ENCODE data around the gene RNF44.

RNF44 gene

DNA sequence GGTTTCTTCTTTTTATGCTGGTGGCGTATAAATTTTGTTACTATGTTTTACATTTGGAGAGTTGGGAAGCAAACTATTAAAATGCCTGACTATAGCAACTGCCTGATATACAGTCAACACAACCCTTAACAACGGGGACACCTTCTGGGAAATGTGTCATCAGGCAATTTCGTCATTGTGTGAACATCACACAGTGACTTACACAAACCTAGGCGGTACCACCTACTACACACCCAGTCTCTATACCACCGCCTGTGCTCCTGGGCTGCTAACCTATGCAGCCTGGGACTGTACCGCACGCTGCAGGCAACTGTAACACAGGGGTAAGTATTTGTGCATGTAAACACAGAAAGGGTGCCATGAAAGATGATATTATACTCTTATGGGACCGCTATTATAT lies 10.6 kb upstream of the RNF44 start:
- no peak overlapping the region for H3K27ac ChIP-seq (ENCODE audit: low read depth, low read length)

DNA sequence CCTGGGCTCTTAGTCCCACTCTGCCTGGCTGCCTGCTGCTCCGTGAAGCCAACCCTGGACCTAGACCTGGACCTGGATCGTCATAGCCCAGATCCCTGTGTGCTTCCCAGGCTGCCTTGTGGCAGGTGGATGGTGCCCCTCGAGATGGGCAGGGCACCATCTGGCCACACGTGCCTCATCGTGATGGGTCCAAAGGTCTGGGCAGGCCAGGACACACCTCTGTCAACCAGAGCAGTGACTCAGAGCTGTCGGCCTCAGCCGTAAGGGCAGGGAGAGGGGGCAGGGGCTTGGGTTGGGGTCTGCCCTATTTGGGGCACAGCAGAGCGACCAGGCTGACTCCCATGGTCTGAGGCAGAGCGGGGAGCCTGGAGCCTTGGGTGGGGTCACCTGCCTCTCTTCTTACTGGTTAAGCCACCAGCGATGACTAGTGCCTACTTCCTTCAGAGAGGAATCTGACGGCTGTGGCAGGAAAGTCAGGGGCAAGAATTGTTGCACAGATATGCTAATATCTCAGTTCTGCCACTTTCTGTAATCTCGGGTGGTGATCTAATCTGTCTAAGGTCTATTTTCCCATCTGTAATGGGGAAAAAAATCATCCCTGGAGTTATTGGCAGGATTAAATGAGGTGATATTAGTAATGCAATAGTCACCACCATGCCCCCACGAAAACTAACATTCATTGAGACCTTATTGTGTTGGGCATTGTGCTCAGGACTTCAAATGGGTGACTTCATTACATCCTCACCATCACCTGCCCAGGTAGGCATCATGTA lies 8.7 kb upstream of the RNF44 start:
- H3K4me3 ChIP-seq (ENCODE audit: insufficient read depth, low read length, poor library complexity, severe bottlenecking) = no peak overlapping the region

More for the DNA sequence above, 10.6 kb upstream of the RNF44 start:
- TF ChIP-seq, protein P1, sequence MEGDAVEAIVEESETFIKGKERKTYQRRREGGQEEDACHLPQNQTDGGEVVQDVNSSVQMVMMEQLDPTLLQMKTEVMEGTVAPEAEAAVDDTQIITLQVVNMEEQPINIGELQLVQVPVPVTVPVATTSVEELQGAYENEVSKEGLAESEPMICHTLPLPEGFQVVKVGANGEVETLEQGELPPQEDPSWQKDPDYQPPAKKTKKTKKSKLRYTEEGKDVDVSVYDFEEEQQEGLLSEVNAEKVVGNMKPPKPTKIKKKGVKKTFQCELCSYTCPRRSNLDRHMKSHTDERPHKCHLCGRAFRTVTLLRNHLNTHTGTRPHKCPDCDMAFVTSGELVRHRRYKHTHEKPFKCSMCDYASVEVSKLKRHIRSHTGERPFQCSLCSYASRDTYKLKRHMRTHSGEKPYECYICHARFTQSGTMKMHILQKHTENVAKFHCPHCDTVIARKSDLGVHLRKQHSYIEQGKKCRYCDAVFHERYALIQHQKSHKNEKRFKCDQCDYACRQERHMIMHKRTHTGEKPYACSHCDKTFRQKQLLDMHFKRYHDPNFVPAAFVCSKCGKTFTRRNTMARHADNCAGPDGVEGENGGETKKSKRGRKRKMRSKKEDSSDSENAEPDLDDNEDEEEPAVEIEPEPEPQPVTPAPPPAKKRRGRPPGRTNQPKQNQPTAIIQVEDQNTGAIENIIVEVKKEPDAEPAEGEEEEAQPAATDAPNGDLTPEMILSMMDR (IDR thresholded peaks at IDR 0.05; ENCODE audit: insufficient read depth, low read length, poor library complexity, severe bottlenecking) = no peak
- no peak for TF ChIP-seq EZH2phosphoT487 (conservative IDR thresholded peaks at IDR 0.05; ENCODE audit: low read length)
- Histone ChIP-seq H3K9me3 (ENCODE audit: insufficient read depth, low read length) (no peaks in the 10 kb centered on the region), H3K9ac (ENCODE audit: low read length) (no peak overlapping the region), H3K79me2 (ENCODE audit: insufficient read depth, low read length) (no peaks in the 10 kb centered on the region), H3K27me3 (ENCODE audit: low read length) (no peaks in the 10 kb centered on the region), H3K36me3 (ENCODE audit: low read length) (no peaks in the 10 kb centered on the region), H4K20me1 (ENCODE audit: low read depth, low read length) (no peaks in the 10 kb centered on the region), H3K4me2 (ENCODE audit: low read depth, low read length, poor library complexity, severe bottlenecking) (no peak overlapping the region), H2AFZ (ENCODE audit: low read depth, low read length, severe bottlenecking) (no peak overlapping the region), H3F3A (ENCODE audit: insufficient read depth) (peaks cover 5% of the 10 kb centered on the region), H3K4me3 (ENCODE audit: insufficient read depth, low read length, poor library complexity, severe bottlenecking) (no peak overlapping the region), H3K9me2 (replicated peaks; ENCODE audit: insufficient read depth, low read length) (no peaks in the 10 kb centered on the region)

DNA sequence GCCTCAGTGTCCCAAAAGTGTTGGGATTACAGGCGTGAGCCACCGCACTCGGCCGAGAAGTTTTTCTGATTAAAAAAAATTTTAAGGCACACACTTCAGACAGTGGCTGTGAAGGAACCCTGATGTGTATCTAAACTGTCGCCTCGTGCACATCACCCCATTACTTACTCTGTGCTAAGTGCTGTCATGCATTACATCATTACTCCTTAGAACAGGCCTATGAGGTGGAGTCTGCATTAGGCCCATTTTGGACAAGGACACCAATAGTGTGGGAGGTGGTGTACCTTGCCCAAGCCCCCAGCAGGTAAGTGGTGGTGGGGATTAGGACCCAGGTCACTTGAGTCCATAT lies 8.2 kb upstream of the RNF44 start:
- Histone ChIP-seq H3F3A (ENCODE audit: insufficient read depth) (peaks cover 5% of the 10 kb centered on the region), H3K27ac (ENCODE audit: low read depth, low read length) (no peak overlapping the region), H3K9me2 (replicated peaks; ENCODE audit: insufficient read depth, low read length) (no peaks in the 10 kb centered on the region), H3K9ac (ENCODE audit: low read length) (no peak overlapping the region), H2AFZ (ENCODE audit: low read depth, low read length, severe bottlenecking) (no peak overlapping the region), H3K4me3 (ENCODE audit: insufficient read depth, low read length, poor library complexity, severe bottlenecking) (no peak overlapping the region), H3K4me2 (ENCODE audit: low read depth, low read length, poor library complexity, severe bottlenecking) (no peak overlapping the region), H4K20me1 (ENCODE audit: low read depth, low read length) (no peaks in the 10 kb centered on the region), H3K27me3 (ENCODE audit: low read length) (no peaks in the 10 kb centered on the region), H3K36me3 (ENCODE audit: low read length) (no peaks in the 10 kb centered on the region), H3K79me2 (ENCODE audit: insufficient read depth, low read length) (no peaks in the 10 kb centered on the region), H3K9me3 (ENCODE audit: insufficient read depth, low read length) (no peaks in the 10 kb centered on the region)
- TF ChIP-seq, protein P1 (IDR thresholded peaks at IDR 0.05; ENCODE audit: insufficient read depth, low read length, poor library complexity, severe bottlenecking) = no peak
- TF ChIP-seq EZH2phosphoT487 (conservative IDR thresholded peaks at IDR 0.05; ENCODE audit: low read length) = no peak

More for the DNA sequence above, 8.7 kb upstream of the RNF44 start:
- no peaks in the 10 kb centered on the region for H3K79me2 ChIP-seq (ENCODE audit: insufficient read depth, low read length)
- no peak overlapping the region for H3K27ac ChIP-seq (ENCODE audit: low read depth, low read length)
- TF ChIP-seq, protein P1 (IDR thresholded peaks at IDR 0.05; ENCODE audit: insufficient read depth, low read length, poor library complexity, severe bottlenecking) = no peak
- TF ChIP-seq EZH2phosphoT487 (conservative IDR thresholded peaks at IDR 0.05; ENCODE audit: low read length) = no peak
- H3K9me2 ChIP-seq (replicated peaks; ENCODE audit: insufficient read depth, low read length) = no peaks in the 10 kb centered on the region
- H3K27me3 ChIP-seq (ENCODE audit: low read length) = no peaks in the 10 kb centered on the region
- no peaks in the 10 kb centered on the region for H4K20me1 ChIP-seq (ENCODE audit: low read depth, low read length)
- H3K9ac ChIP-seq (ENCODE audit: low read length) = no peak overlapping the region
- H3F3A ChIP-seq (ENCODE audit: insufficient read depth) = peaks cover 5% of the 10 kb centered on the region
- H2AFZ ChIP-seq (ENCODE audit: low read depth, low read length, severe bottlenecking) = no peak overlapping the region
- H3K9me3 ChIP-seq (ENCODE audit: insufficient read depth, low read length) = no peaks in the 10 kb centered on the region
- H3K36me3 ChIP-seq (ENCODE audit: low read length) = no peaks in the 10 kb centered on the region
- H3K4me2 ChIP-seq (ENCODE audit: low read depth, low read length, poor library complexity, severe bottlenecking) = no peak overlapping the region

Measured in SU-DHL-6 (cell line).